M059J (cell line): ENCODE results near the gene BTF3. TPM values are rescaled to one million over a fixed set of nuclear protein-coding genes. Genes with fewer than 3 reads are reported as not detected.
"Not testable (repeated sequence)": the region's sequence is repeated elsewhere in the genome, so short reads cannot be mapped to it uniquely, and the experiment has no call there.

ENCODE experiments used
- DNase-seq: peaks from one replicate; pipeline ENCODE4 v3.0.0-alpha.2; 2012; ENCODE audit warnings: low read depth
- total RNA-seq: library from RNA; depleted of rRNA; stranded (reverse); fragments of >200 nt; shearing (Covaris generic); gene quantifications from 2 replicates; pipeline ENCODE4 v1.2.3, GENCODE V29; 2014; rRNA removed

Gene BTF3
- total RNA-seq = 449 and 524 TPM in 2 replicates

DNA sequence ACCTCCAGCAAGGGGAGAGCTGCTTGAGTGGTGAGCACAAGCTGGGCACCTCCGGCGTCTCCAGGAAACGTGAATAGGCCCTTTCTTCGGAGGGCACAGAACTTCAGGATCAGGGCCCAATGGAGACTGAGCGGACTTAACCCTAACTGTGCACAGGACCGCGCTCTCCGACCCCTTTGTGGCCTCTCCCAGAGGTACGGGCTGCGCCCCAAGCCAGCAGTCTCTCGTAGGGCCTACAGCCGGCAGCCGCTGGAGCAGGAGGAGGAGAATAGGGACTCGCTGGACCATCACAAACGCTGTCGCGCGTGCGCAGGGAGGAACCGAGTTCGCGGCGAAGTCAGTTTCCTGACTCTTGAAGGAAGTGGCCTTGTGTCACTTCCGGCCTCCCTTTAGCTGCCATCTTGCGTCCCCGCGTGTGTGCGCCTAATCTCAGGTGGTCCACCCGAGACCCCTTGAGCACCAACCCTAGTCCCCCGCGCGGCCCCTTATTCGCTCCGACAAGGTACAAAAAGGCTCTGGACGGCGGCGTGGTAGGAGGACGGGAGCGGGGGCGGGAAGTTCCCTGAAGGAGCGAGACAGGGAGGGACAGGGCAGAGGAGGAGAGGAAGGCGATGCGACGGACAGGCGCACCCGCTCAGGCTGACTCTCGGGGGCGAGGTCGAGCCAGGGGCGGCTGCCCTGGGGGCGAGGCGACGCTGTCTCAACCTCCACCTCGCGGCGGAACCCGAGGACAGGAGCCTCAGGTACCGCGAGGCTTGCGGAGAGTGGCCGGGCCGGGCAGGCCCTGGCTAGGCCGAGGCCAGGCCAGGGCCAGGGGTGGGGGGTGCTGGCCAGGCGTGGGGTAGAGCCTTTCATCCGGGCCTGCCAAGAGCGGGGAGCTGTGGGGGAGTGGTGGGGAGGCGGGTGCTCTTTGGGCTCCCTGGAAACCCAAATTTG is at the start of gene BTF3:
Gene BTF3, plus strand, starts transcription at position 386 of the 936 bp plus-strand sequence. Its CDS starts 226 bp downstream, at position 612.
- DNase-seq = peak; percentile 98

GRCh38 chr5:73448463-73449136 is 49.6 kb upstream of the BTF3 start, which contains the start of gene FOXD1:
Gene FOXD1 (minus strand): TSS chr5:73448777. CDS start chr5:73448362, 415 bp downstream.
- peak; percentile 95 for DNase-seq

GRCh38 chr5:73450137-73450536 is 48.1 kb upstream of the BTF3 start:
- no peak for DNase-seq

DNA sequence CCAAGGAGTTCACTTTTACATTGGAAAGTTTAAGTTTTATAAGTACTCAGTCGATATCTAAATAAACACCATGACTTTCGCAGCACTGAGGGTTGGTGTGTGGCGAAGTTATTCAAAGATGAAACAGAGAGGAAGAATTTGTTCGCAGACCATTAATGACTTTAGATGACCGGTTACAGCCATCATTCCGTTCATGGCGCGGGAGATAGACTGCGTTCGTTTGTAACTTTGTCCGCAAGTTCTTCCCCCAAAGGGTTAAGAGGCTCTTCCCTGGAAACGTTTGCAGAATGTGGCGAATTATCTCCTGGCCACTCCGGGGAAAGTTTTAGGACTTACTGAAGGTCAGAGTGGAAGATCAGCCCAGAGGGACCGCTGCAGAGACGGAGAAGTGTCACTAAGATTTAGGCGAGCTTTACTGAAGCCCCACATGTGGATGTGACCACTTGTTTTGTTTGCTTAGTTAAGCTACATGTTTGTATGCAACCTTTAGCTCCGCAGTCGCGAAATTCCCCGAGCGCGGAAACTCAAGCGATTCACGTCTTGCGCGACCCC is 47.5 kb upstream of the BTF3 start:
- no peak for DNase-seq

DNA sequence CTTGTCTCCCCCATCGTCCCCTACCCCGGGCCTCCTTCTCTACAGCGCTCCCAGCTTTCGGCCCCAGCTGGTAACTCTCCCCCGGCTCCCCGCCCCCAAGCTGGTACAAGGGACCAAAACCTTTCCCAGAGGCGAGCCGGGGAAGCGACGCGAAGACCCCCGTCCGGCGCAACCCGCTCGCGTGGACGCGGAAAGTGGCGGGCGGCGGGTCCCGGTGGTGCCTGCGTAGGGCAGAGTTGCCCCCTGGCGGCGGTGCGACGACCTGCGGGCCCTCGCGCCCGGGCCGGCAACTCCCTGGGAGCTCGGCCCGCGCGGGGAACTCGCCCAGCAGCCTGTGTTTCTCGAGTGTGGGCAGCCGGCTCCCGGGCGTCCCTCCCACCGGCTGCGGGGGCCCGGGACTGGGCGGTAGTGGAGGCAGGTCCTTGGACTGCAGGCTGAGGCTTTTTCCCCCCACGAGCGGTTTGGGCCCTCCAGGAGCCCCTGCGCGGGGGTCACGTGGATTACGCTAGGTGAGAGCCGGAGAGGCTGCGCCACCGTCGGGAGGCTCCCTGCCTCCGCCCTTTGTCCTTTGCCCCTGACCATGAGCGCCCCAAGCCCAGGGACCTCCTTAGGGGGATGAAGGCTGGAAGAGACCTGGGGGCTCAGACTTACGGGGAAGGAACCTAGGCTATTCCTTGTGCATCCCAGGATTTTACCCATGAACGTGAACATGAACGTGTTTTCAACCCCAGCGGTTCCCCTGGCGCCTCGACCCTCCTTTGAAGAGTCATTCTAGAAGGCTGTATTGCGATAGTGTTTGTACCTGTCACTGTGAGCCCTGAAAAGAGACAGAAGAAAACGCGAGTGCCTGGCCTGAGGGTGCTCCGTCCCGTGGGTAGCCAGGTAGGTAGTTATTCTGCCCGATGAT is 46.8 kb upstream of the BTF3 start:
- DNase-seq = peak; percentile 54

DNA sequence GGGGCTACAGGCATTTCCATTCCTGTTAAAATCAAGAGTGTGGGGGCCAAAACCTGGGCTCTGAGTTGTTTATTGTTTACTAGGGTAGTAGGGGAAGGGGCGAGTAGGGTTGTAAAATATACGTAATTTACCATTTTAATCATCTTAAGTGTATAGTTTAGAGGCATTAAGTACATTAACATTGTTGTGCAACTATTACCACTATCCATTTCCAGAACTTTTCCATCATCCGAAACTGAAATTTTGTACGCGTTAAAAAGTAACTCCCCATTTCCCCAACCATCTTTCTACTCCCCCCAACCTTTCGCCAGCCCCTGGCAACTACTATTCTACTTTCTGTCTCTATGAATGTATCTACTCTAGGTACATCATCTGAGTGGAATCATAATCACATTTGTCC is 46.0 kb upstream of the BTF3 start:
- no peak for DNase-seq

DNA sequence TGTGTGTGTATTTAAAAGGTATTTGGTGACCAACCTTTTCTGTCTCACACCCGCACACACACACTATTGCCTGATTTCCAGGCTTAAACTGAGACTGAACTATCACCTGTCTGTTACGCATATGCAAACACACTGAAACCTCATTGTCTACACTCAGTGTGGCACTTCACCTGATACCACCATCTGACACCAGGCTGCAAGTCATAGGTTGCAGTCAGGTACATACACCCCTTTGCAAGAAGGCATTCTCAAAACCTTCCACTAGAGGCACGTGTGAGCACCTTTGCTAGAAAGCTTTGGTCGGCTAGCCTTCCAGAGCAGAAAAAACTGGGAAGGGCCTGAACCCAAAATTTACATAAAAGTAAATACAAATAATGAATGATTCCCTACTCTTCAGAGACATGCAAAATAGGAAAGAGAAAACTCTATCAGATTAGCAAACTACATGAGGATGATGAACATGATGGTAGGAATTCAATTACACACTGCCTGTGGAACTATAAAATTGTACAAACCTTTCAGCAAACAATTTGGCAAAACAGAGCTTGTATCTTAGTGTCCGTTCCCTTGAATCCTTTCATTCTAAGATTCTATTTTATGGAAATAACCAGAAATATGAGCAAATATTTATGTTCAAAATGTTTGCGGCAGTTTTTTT is 43.7 kb upstream of the BTF3 start:
- peak; percentile 73 for DNase-seq

- DNase-seq = not testable (repeated sequence)
Measured at GRCh38 chr5:73456462-73456861, 41.8 kb upstream of the BTF3 start.

DNA sequence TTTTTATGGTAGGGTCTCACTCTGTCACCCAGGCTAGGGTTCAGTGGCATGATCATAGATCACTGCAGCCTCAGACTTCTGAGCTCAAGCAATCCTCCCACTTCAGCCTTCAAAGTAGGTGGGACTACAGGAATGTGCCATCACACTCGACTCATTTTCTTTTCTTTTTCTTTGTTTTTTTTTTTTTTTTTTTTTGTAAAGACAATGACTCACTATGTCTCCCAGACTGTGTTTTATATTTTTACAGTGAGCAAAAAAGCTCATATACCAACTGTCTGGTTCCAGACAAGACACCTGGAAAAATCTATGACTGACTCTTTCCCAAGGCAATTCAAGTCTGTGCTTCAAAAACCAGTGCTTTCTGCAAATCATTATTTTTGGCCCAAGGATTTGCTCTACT is 38.9 kb upstream of the BTF3 start:
- peak; percentile 46 for DNase-seq

- no peak for DNase-seq
Measured at GRCh38 chr5:73460133-73460532, 38.1 kb upstream of the BTF3 start.

DNA sequence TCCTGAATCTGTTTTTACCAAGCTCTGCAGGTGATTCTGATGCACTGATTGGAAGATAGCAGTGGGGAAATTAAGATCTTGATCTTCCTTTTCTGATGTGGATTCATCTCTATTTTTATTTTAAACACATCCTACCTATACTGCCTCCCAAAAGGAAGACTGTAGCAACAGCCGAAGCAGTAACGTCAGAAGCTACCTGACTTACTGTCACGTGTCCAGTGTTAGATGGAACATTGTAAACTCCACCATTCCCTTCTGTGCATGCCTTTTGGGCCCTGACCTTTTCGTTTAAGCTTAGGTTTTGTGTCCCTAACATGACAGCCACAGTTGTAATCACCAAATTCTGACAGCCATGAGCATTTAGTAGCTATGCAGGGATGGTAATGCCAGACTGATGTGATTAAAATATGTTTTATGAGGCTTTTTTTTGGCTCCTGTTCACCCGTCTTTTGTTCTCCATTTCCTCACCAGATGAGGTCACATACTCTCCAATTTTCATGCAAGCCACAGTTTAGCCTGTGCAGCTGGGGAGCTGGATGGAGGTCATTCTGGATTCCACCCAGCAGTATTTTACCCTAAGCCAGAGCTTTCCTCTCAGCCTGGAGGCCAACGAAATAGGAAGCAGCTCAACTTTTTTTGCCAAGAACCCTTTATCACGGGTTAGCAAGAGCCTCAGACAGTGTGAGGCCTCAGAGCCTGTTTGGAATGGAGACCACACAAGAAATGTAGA is 34.1 kb upstream of the BTF3 start:
- DNase-seq = peak; percentile 21

DNA sequence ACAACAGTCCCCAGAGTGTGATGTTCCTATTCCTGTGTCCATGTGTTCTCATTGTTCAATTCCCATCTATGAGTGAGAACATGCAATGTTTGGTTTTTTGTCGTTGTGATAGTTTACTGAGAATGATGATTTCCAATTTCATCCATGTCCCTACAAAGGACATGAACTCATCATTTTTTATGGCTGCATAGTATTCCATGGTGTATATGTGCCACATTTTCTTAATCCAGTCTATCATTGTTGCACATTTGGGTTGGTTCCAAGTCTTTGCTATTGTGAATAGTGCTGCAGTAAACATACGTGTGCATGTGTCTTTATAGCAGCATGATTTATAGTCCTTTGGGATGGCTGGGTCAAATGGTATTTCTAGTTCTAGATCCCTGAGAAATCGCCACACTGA is 29.6 kb upstream of the BTF3 start:
- DNase-seq = not testable (repeated sequence)

DNA sequence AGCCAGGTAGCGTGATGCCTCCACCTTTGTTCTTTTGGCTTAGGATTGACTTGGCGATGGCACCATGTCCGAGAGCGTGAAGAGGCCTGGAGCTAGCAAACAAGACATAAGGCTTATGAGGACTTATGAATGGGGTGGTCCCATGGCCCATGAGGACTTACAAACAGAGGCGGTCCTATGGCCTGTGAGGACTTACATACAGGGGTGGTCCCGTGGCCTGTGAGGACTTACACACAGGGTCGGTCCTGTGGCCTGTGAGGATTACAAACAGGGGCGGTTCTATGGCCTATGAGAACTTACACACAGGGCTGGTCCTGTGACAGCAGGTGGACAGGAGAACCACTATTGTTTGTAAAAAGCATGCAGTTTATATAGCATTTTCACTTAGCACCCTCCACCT is 28.4 kb upstream of the BTF3 start:
- DNase-seq = no peak

DNA sequence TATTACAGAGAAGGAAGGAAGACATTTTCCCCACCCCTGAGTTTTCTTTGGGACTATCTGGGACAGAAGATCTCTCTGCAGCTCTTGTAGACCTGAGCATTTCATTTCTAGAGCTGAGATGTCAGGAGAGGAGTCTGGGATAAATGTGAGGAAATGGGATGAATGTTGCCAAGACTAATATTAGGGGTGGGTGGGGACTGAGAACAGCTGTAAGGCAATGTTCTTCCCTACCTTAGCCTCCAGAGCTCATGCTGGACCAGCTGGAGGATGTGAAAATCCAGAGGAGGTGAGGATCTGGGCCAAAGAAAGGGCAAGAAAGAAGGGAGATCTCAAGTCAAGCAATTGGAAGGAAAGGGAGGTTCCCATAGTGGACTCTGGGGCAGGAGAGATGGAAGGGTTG is 26.6 kb upstream of the BTF3 start:
- DNase-seq = no peak

DNA sequence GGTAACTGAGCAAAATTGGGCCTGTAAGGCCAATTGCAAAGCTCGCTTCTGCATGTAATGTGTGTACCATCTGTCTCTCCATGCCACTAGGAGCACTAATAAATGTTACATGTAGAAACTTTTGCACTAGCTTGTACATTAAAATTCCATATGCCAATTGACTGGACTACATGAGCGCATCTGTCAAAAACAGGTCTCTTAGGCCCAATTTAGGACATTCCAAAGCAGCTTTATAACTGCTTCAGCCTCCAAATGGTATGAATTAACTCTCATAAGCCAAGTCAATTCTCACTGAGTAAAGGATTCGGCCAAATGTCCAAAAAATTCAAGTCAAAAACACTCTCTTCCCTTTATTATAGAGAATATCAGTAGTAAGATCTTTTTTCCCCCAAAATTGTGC is 26.1 kb upstream of the BTF3 start:
- DNase-seq = no peak

DNA sequence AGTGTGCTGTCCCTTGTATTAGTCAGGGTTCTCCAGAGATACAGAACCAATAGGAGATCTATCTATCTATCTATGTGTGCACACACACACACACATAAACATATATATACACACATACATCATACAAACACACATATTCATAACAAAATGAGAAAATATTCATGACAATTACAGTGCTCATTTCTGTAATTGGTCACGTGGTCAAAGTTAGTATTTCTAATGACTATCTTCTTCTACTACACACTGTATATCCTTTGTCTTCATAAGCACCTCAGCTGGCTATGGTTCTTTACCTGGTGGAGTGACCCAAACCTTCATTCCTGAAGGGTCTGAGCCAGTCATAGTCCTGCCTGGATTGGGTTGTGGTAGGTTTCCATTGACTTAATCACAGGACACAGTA is 17.7 kb upstream of the BTF3 start:
- no peak for DNase-seq

DNA sequence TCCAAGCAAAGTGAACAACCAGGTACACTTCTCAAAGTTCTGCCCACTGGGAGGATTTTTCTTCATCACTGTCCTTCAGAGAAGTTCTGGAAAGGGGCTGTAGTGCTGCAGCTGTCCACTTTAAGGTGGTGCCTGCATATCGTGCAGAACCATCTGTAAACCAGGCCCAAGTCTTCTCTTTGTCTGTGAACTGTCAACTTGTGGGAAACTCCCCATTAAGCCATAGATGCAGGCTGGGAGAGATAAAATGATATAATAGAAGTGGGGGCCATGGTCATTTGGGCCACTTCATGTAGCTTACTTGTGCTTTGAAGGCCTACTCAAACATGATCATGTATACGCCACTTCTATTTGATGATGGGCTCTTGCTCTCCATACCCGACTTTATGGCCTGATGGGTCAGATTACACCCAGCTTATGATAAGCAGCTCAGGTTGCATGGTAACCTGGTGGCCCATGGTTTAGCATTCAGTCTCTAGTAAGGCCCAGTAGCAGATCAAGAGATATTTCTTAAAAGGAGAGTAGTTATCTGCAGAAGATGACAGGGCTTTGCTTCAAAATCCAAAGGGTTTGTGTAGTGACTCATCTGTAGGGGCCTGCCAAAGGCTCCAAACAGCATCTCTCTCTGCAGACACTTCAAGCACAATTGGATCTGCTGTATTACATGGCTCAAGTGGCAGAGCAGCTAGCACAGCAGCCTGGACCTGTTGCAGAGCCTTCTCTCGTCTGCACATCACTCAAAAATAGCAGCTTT is 15.7 kb upstream of the BTF3 start:
- peak; percentile 44 for DNase-seq

DNA sequence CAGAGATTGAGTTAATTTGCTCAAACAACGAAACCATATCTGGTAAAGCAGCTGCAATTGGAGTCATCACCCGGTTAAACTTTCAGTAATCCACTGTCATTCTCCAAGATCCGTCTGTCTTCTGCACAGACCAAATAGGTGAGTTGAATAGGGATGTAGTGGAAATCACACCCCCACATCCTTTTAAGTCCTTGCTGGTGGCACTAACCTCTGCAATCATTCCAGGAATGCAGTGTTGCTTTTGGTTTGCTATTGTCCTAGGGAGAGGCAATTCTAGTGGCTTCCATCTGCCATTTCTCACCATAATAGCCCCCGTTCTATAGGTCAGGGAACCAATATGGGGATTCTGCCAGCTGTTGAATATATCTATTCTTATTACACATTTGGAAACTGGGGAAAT is 14.6 kb upstream of the BTF3 start:
- DNase-seq = no peak

DNA sequence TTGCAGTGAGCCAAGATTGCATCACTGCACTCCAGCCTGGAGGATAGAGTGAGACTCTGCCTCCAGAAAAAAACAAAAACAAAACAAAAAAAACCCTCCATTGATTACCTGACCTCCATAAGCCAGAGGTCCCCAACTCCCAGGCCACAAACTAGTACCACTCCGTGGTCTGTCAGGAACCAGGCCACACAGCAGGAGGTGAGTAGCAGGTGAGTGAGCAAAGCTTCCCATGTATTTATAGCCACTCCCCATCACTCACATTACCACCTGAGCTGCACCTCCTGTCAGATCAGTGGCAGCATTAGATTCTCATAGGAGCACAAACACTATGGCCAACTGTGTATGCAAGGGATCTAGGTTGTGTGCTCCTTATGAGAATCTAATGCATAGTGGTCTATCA is 13.7 kb upstream of the BTF3 start:
- no peak for DNase-seq

DNA sequence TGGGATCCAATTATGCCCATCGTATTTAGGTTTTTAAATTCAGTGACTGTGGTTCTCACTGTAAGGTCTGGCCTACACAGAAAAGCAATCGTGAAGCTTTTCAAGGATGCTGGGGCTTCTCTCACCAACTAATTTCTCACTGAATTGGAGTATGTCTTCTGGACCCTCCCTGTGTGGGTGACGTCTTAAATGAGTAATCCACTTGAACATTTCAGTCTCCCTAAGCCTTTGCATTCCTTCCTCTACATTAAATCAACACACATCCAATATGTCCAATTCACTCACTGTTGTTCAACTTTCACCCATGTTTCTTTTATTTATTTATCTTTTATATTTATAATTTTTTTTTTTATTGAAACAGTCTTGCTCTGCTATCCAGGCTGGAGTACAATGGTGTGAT is 12.5 kb upstream of the BTF3 start:
- DNase-seq = no peak
